Activated CD4-positive, alpha-beta memory T cell treated with anti-CD3 and anti-CD28 coated beads for 36 hours (primary cell): ENCODE data around the gene DRAP1. TPM values are rescaled to one million over a fixed set of nuclear protein-coding genes. Genes with fewer than 3 reads are reported as not detected.

ENCODE experiments used
- CTCF ChIA-PET: fragments of 350-600 bp; sonication (Branson Sonifier 250); formaldehyde crosslinking; loops from one replicate; lab custom pipeline; 2021; ENCODE audit warnings: antibody characterized with exemption, inconsistent platforms; lab: Charles Lee
- POLR2A ChIA-PET: fragments of 350-600 bp; sonication (Branson Sonifier 250); formaldehyde crosslinking; loops from one replicate; lab custom pipeline; 2021; ENCODE audit warnings: antibody characterized with exemption; lab: Charles Lee
- DNase-seq: peaks from one replicate; pipeline ENCODE4 v3.0.0-alpha.2; 2020
- H3K27ac Mint-ChIP-seq: one replicate; pipeline ENCODE4 v1.8.0; 2021; ENCODE audit warnings: mixed read lengths
- H3K27me3 Mint-ChIP-seq: one replicate; pipeline ENCODE4 v1.8.0; 2021; ENCODE audit warnings: mixed read lengths
- H3K36me3 Mint-ChIP-seq: one replicate; pipeline ENCODE4 v1.8.0; 2021; ENCODE audit warnings: mixed read lengths
- H3K4me1 Mint-ChIP-seq: one replicate; pipeline ENCODE4 v1.8.0; 2021; ENCODE audit warnings: low read depth, mixed read lengths
- H3K4me3 Mint-ChIP-seq: one replicate; pipeline ENCODE4 v1.8.0; 2021; ENCODE audit warnings: mild to moderate bottlenecking, mixed read lengths
- H3K9me3 Mint-ChIP-seq: one replicate; pipeline ENCODE4 v1.8.0; 2021; ENCODE audit warnings: mixed read lengths
- intact Hi-C: fragments of 100-400 bp; cut with micrococcal nuclease; formaldehyde crosslinking; loops from one replicate; pipeline ENCODE4 v1.15.1; 2023
- total RNA-seq, 2 experiments: library from RNA; stranded (reverse); gene quantifications; one replicate each; pipeline ENCODE4 v1.2.3, GENCODE V29; 2021

The DRAP1 gene
- total RNA-seq, 2 experiments from 2014 or later = 154 to 169 TPM

DNA sequence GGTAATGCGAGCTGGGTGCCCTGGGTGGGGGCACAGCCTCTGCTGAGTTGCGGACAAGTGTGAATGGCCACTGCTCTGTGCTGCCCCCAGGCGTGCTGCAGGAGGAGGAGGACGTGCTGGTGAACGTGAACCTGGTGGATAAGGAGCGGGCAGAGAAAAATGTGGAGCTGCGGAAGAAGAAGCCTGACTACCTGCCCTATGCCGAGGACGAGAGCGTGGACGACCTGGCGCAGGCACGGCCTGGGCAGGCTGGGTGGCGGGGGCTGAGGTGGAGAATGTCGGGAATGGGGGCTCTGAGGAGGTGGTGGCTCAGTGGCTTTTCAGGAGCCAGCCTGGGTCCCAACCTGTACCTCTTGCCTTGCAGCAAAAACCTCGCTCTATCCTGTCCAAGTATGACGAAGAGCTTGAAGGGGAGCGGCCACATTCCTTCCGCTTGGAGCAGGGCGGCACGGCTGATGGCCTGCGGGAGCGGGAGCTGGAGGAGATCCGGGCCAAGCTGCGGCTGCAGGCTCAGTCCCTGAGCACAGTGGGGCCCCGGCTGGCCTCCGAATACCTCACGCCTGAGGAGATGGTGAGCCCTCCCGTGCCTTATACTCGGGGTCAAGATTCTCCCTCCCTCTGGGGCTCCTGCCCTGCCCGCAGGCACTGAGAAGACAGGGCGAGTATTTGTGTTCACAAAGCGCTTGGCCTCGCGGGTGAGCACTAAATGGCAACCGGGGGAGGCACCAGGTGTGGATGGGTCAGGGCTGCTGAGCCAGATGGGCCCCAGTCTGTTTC, 46.9 kb downstream of the DRAP1 start:
- H3K27ac Mint-ChIP-seq = no peak overlapping the region
- POLR2A ChIA-PET = no interaction called here

DNA sequence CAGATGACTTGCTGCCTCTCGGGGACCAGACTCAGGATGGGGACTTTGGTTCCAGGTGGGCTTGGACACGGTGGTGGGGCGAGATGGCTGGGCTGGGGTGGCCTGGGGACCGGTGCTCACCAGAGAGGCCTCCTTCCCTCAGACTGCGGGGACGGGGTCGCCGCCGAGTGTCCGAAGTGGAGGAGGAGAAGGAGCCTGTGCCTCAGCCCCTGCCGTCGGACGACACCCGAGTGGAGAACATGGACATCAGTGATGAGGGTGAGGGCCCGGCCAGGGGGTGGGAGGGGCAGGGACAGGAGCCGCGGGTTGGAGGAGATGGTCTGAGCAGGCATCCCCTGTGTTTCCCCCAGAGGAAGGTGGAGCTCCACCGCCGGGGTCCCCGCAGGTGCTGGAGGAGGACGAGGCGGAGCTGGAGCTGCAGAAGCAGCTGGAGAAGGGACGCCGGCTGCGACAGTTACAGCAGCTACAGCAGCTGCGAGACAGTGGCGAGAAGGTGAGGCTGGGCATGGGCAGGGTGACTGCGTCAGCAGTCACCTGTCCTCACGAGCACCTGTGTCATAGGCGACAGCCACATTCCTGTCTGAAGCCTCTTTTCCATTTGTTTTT, 48.2 kb downstream of the DRAP1 start:
- Mint-ChIP-seq H3K27ac (no peak overlapping the region), H3K9me3 (no peaks in the 10 kb centered on the region), H3K27me3 (no peaks in the 10 kb centered on the region), H3K36me3 (peaks cover 55% of the 10 kb centered on the region), H3K4me1 (peaks cover 27% of the 10 kb centered on the region), H3K4me3 (no peak overlapping the region)
- CTCF ChIA-PET = interaction anchor here (0.9 to 2.0 kb wide), 3 partner anchors 55 to 108 kb away, joined by 3 to 7 read pairs (median 3); no protein-coding TSS in a partner anchor
- intact Hi-C loops = no loop called here
- DNase-seq = no peak
- POLR2A ChIA-PET = no interaction called here

More for the DNA sequence above, 46.9 kb downstream of the DRAP1 start:
- intact Hi-C loops = no loop called here
- Mint-ChIP-seq H3K4me1 (peaks cover 31% of the 10 kb centered on the region), H3K4me3 (no peak overlapping the region), H3K27me3 (no peaks in the 10 kb centered on the region), H3K9me3 (no peaks in the 10 kb centered on the region), H3K36me3 (peaks cover 55% of the 10 kb centered on the region)
- CTCF ChIA-PET = interaction anchor here (1.0 kb wide), 1 partner anchor 22 kb away, joined by 3 read pairs; no protein-coding TSS in a partner anchor
- no peak for DNase-seq

DNA sequence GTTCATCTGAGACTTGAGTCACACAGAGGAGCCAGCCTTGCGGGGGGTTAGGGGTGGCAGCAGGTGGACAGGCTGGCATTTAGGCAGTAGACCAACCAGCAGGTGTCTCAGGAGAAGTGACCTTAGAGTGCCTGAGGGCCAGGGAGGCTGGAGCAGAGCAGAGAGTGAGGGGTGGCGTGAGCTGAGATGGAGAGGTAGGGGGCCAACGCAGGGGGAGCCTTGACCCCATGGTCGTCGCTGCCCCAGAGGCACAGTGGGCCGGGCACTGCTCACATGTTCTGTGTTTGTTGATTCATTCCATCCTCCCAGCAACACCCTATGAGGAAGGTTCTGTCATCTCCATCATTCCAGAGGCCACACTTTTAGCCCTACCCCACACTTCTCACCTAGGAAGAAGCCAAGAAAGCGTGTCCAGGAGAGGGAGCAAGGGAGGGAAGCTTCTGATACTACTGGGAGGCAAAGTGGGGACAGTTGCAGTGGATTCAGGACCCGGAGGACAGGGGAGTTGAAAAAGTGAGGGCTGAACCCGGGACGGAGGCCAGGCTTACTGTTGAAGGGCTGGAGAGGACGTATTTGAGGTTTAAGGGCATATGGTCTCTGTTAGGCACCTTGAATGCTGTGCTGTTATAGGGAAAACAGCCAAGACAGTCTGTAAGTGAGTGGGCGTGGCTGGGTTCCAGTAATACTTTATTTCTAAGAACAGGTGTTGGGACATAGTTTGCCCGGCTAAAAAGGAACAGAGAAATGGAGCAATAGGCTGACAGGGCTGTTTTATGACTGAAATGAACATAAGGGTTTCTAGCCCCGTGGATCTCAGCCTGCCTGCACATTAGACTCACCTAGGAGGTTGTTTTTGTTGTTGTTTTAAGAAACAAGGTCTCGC, 49.6 kb downstream of the DRAP1 start:
- no peak overlapping the region for H3K4me3 Mint-ChIP-seq
- H3K27me3 Mint-ChIP-seq = no peaks in the 10 kb centered on the region
- peak overlapping the region; percentile 31 for H3K27ac Mint-ChIP-seq
- ChIA-PET POLR2A (no interaction called here), CTCF (interaction anchor here (0.7 to 2.7 kb wide), 3 partner anchors 84 to 1179 kb away, joined by 3 to 10 read pairs (median 7); no protein-coding TSS in a partner anchor)
- no peaks in the 10 kb centered on the region for H3K9me3 Mint-ChIP-seq
- H3K36me3 Mint-ChIP-seq = peaks cover 56% of the 10 kb centered on the region
- H3K4me1 Mint-ChIP-seq = peaks cover 13% of the 10 kb centered on the region
- intact Hi-C loops = no loop called here
- DNase-seq = no peak

Other genes starting within 250 kb of the DRAP1 start
- gene KAT5, start 207.2 kb upstream of the DRAP1 start, total RNA-seq = 10 to 100 TPM; 55.9 to 61.6 TPM
- 100 to 1,000 TPM in 1 of 2 experiments, 10 to 100 TPM in 1; 98.4 to 105 TPM for gene RNASEH2C, start 198.6 kb upstream of the DRAP1 start, total RNA-seq
- gene AP5B1, start 138.4 kb upstream of the DRAP1 start, total RNA-seq = 10 to 100 TPM; 13.6 to 14.5 TPM
- gene OVOL1, start 132.4 kb upstream of the DRAP1 start, total RNA-seq = not detected
- gene SNX32, start 85.5 kb upstream of the DRAP1 start, total RNA-seq = 1 to 10 TPM; 2.0 to 2.7 TPM
- 1,000 to 10,000 TPM; 1,166 to 1,191 TPM for gene CFL1, start 61.2 kb upstream of the DRAP1 start, total RNA-seq
- 10 to 100 TPM; 69.8 to 71.7 TPM for gene MUS81, start 59.0 kb upstream of the DRAP1 start, total RNA-seq
- 10 to 100 TPM; 11.5 to 12.5 TPM for gene EFEMP2, start 46.6 kb upstream of the DRAP1 start, total RNA-seq
- gene CTSW, start 39.6 kb upstream of the DRAP1 start, total RNA-seq = 10 to 100 TPM; 11.1 to 13.2 TPM
- 100 to 1,000 TPM in 1 of 2 experiments, 10 to 100 TPM in 1; 94.2 to 101 TPM for gene FIBP, start 31.0 kb upstream of the DRAP1 start, total RNA-seq
- gene CCDC85B, start 28.8 kb upstream of the DRAP1 start, total RNA-seq = 10 to 100 TPM; 40.0 to 44.4 TPM
- 10 to 100 TPM; 17.1 to 17.7 TPM for gene FOSL1, start 19.0 kb upstream of the DRAP1 start, total RNA-seq
- gene C11orf68, start 364 bp upstream of the DRAP1 start, total RNA-seq = 10 to 100 TPM; 22.2 to 23.6 TPM
- not detected for gene TSGA10IP, start 26.1 kb downstream of the DRAP1 start, total RNA-seq
- 10 to 100 TPM; 59.1 to 60.5 TPM for gene SART1, start 42.3 kb downstream of the DRAP1 start, total RNA-seq
- 10 to 100 TPM; 41.2 to 42.7 TPM for gene EIF1AD, start 82.7 kb downstream of the DRAP1 start, total RNA-seq
- gene BANF1, start 83.1 kb downstream of the DRAP1 start, total RNA-seq = 100 to 1,000 TPM; 264 to 280 TPM
- not detected for gene CST6, start 92.6 kb downstream of the DRAP1 start, total RNA-seq
- not detected for gene CATSPER1, start 107.1 kb downstream of the DRAP1 start, total RNA-seq
- gene GAL3ST3, start 129.7 kb downstream of the DRAP1 start, total RNA-seq = not detected
- gene SF3B2, start 132.9 kb downstream of the DRAP1 start, total RNA-seq = 100 to 1,000 TPM; 271 to 274 TPM
- gene PACS1, start 150.8 kb downstream of the DRAP1 start, total RNA-seq = 10 to 100 TPM; 82.0 to 84.1 TPM